ENCODE measurements around the gene DYRK1B.

DNA sequence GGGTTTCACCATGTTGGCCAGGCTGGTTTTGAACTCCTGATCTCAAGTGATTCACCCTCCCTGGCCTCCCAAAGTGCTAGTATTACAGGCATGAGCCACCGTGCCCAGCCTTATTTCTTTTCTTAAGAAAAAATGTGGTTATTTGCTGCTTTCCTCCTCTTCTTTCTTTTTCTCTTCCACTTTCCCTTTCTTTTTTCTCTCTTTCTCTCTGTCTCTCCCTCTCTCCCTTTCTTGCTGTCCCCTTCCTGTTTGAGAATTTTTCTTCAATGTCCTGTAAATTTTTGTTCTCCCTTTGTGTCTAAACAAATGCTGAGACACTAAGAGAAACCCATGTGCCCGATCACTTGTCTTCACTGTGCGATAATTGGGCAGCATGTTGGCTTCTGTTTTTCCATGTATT, 53.1 kb downstream of the DYRK1B start:
- TF ChIP-seq, protein P1, sequence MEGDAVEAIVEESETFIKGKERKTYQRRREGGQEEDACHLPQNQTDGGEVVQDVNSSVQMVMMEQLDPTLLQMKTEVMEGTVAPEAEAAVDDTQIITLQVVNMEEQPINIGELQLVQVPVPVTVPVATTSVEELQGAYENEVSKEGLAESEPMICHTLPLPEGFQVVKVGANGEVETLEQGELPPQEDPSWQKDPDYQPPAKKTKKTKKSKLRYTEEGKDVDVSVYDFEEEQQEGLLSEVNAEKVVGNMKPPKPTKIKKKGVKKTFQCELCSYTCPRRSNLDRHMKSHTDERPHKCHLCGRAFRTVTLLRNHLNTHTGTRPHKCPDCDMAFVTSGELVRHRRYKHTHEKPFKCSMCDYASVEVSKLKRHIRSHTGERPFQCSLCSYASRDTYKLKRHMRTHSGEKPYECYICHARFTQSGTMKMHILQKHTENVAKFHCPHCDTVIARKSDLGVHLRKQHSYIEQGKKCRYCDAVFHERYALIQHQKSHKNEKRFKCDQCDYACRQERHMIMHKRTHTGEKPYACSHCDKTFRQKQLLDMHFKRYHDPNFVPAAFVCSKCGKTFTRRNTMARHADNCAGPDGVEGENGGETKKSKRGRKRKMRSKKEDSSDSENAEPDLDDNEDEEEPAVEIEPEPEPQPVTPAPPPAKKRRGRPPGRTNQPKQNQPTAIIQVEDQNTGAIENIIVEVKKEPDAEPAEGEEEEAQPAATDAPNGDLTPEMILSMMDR (conservative IDR thresholded peaks at IDR 0.05; ENCODE audit: low read depth, low read length) = no peak
- TF ChIP-seq EZH2 (IDR thresholded peaks at IDR 0.05; ENCODE audit: low read length, unreplicated experiment) (no peak), EZH2phosphoT487 (IDR thresholded peaks at IDR 0.05; ENCODE audit: borderline replicate concordance, low read length) (no peak)
